Loucy (cell line): Measurements from ENCODE around the gene CTU2.

Experiments used
- H2AFZ ChIP-seq: fragments of 200-600 bp; sonication (generic); 2 replicates; pipeline ENCODE4 v1.6.0; 2016; ENCODE audit warnings: antibody characterized with exemption, mild to moderate bottlenecking, low read length, moderate library complexity
- H3F3A ChIP-seq: fragments of 200-600 bp; 2 replicates; pipeline ENCODE4 v1.6.0; 2016; ENCODE audit warnings: antibody characterized with exemption, low read depth, mild to moderate bottlenecking
- H3K27me3 ChIP-seq: fragments of 200-600 bp; sonication (generic); 2 replicates; pipeline ENCODE4 v1.6.1; 2014; ENCODE audit warnings: low read length, mild to moderate bottlenecking; ENCODE audit not compliant: insufficient read depth, poor library complexity, severe bottlenecking
- H3K36me3 ChIP-seq: fragments of 200-600 bp; sonication (generic); 2 replicates; pipeline ENCODE4 v1.6.1; 2016; ENCODE audit warnings: low read length; ENCODE audit not compliant: insufficient read depth
- H3K4me1 ChIP-seq: fragments of 200-600 bp; sonication (generic); 2 replicates; pipeline ENCODE4 v1.5.1; 2014; ENCODE audit warnings: low read length, mild to moderate bottlenecking; ENCODE audit not compliant: insufficient read depth, poor library complexity, severe bottlenecking
- H3K4me2 ChIP-seq: fragments of 200-600 bp; sonication (generic); 2 replicates; pipeline ENCODE4 v1.6.0; 2014; ENCODE audit warnings: antibody characterized with exemption, low read length, low read depth, mild to moderate bottlenecking; ENCODE audit not compliant: poor library complexity, severe bottlenecking
- H3K4me3 ChIP-seq: fragments of 200-600 bp; sonication (generic); 2 replicates; pipeline ENCODE4 v1.5.1; 2014; ENCODE audit warnings: low read length, mild to moderate bottlenecking, mixed read lengths; ENCODE audit not compliant: poor library complexity, severe bottlenecking
- H3K79me2 ChIP-seq: fragments of 200-600 bp; sonication (generic); 2 replicates; pipeline ENCODE4 v1.6.1; 2014; ENCODE audit warnings: low read length; ENCODE audit not compliant: insufficient read depth
- H3K9ac ChIP-seq: fragments of 200-600 bp; sonication (generic); 2 replicates; pipeline ENCODE4 v1.6.0; 2014; ENCODE audit warnings: mild to moderate bottlenecking, low read depth, low read length, moderate library complexity; ENCODE audit not compliant: poor library complexity, severe bottlenecking
- H3K9me2 ChIP-seq: fragments of 200-600 bp; sonication (generic); replicated peaks from 2 replicates; pipeline ENCODE4 v1.6.1; 2016; ENCODE audit warnings: low read depth, low read length, mixed read lengths
- H3K9me3 ChIP-seq: fragments of 200-600 bp; sonication (generic); 2 replicates; pipeline ENCODE4 v1.6.1; 2014; ENCODE audit warnings: mild to moderate bottlenecking, antibody characterized with exemption, low read length, low read depth; ENCODE audit not compliant: insufficient read depth
- H4K20me1 ChIP-seq: fragments of 200-600 bp; sonication (generic); 2 replicates; pipeline ENCODE4 v1.6.0; 2014; ENCODE audit warnings: antibody characterized with exemption, low read length, mild to moderate bottlenecking; ENCODE audit not compliant: insufficient read depth, poor library complexity, severe bottlenecking
- EZH2phosphoT487 ChIP-seq: fragments of 200-600 bp; IDR thresholded peaks from 2 replicates; pipeline ENCODE4 v1.6.1; 2018; ENCODE audit warnings: antibody characterized with exemption, mild to moderate bottlenecking, moderate library complexity, borderline replicate concordance
- TF ChIP-seq, protein P1 (sequence below): fragments of 200-600 bp; sonication (generic); conservative IDR thresholded peaks from 2 replicates; pipeline ENCODE4 v1.5.1; 2014; ENCODE audit warnings: mild to moderate bottlenecking, antibody characterized with exemption, low read length

CTU2 gene

GRCh38 chr16:88672776-88673175 is 33.5 kb upstream of the CTU2 start:
- H3K9ac ChIP-seq, result no peak overlapping the region
- no peak overlapping the region for H2AFZ ChIP-seq
- no peaks in the 10 kb centered on the region for H3F3A ChIP-seq
- H4K20me1 ChIP-seq, result no peaks in the 10 kb centered on the region
- no peak for TF ChIP-seq EZH2phosphoT487
- TF ChIP-seq, protein P1, sequence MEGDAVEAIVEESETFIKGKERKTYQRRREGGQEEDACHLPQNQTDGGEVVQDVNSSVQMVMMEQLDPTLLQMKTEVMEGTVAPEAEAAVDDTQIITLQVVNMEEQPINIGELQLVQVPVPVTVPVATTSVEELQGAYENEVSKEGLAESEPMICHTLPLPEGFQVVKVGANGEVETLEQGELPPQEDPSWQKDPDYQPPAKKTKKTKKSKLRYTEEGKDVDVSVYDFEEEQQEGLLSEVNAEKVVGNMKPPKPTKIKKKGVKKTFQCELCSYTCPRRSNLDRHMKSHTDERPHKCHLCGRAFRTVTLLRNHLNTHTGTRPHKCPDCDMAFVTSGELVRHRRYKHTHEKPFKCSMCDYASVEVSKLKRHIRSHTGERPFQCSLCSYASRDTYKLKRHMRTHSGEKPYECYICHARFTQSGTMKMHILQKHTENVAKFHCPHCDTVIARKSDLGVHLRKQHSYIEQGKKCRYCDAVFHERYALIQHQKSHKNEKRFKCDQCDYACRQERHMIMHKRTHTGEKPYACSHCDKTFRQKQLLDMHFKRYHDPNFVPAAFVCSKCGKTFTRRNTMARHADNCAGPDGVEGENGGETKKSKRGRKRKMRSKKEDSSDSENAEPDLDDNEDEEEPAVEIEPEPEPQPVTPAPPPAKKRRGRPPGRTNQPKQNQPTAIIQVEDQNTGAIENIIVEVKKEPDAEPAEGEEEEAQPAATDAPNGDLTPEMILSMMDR, result peak; percentile 16; the same call in 1 of the 2 replicates
- H3K79me2 ChIP-seq, result no peaks in the 10 kb centered on the region
- H3K4me1 ChIP-seq, result no peaks in the 10 kb centered on the region
- H3K9me2 ChIP-seq, result no peaks in the 10 kb centered on the region
- no peaks in the 10 kb centered on the region for H3K27me3 ChIP-seq
- no peak overlapping the region for H3K4me2 ChIP-seq
- no peaks in the 10 kb centered on the region for H3K9me3 ChIP-seq
- no peaks in the 10 kb centered on the region for H3K36me3 ChIP-seq
- no peak overlapping the region for H3K4me3 ChIP-seq

- no peak overlapping the region for H3K9ac ChIP-seq
- no peaks in the 10 kb centered on the region for H3F3A ChIP-seq
- H3K4me2 ChIP-seq, result no peak overlapping the region
- H3K36me3 ChIP-seq, result no peaks in the 10 kb centered on the region
- no peak overlapping the region for H3K4me3 ChIP-seq
- no peak for TF ChIP-seq EZH2phosphoT487
- TF ChIP-seq, protein P1, result no peak
- no peaks in the 10 kb centered on the region for H3K4me1 ChIP-seq
- no peak overlapping the region for H2AFZ ChIP-seq
- no peaks in the 10 kb centered on the region for H4K20me1 ChIP-seq
- H3K27me3 ChIP-seq, result no peaks in the 10 kb centered on the region
- no peaks in the 10 kb centered on the region for H3K9me3 ChIP-seq
- H3K9me2 ChIP-seq, result no peaks in the 10 kb centered on the region
- no peaks in the 10 kb centered on the region for H3K79me2 ChIP-seq
Observed at GRCh38 chr16:88673716-88674379, 32.5 kb upstream of the CTU2 start.

- Histone ChIP-seq H3K4me3 (no peak overlapping the region), H4K20me1 (no peaks in the 10 kb centered on the region), H3K9ac (no peak overlapping the region), H3F3A (no peaks in the 10 kb centered on the region), H3K9me2 (no peaks in the 10 kb centered on the region), H3K79me2 (no peaks in the 10 kb centered on the region), H3K27me3 (no peaks in the 10 kb centered on the region), H2AFZ (no peak overlapping the region), H3K4me1 (no peaks in the 10 kb centered on the region), H3K9me3 (no peaks in the 10 kb centered on the region), H3K4me2 (no peak overlapping the region), H3K36me3 (no peaks in the 10 kb centered on the region)
- no peak for TF ChIP-seq EZH2phosphoT487
- TF ChIP-seq, protein P1, result no peak
Observed at GRCh38 chr16:88676502-88677242, 29.6 kb upstream of the CTU2 start.
